Right ventricle myocardium inferior (tissue), 1 donor: ENCODE results near the gene SNX1. TPM values are rescaled to one million over a fixed set of nuclear protein-coding genes. Genes with fewer than 3 reads are reported as not detected.
A peak's percentile ranks its signal among the peaks of the same experiment; 100 is the strongest.
"Not testable (repeated sequence)": the region's sequence is repeated elsewhere in the genome, so short reads cannot be mapped to it uniquely, and the experiment has no call there.

ENCODE experiments used
- ATAC-seq: fragments of 200-7000 bp; cut with Tn5 transposase; one replicate; pipeline ENCODE4 v1.9.1; 2020; ENCODE audit warnings: mild to moderate bottlenecking, moderate library complexity
- DNase-seq: peaks from one replicate; pipeline ENCODE4 v3.0.0; 2021; ENCODE audit errors: missing footprints
- intact Hi-C: fragments of 100-400 bp; cut with DNase I; formaldehyde crosslinking; loops from one replicate; pipeline ENCODE4 v1.11.0; 2022
- total RNA-seq: library from RNA; stranded (reverse); fragmentation: NEBNext Ultra II Directional; extraction: Animal tissue kit (Norgen Biotek cat#: 25700); gene quantifications from one replicate; pipeline ENCODE4 v1.2.1, GENCODE V29; 2021
- donor health status: DM: no; HTN: yes; CAD: no; lungs with severe emphysema.

The SNX1 gene
- total RNA-seq, 1 donor from 2014 or later: 90.7 TPM

- peak; percentile 29 for ATAC-seq
- not testable (repeated sequence) for DNase-seq
- intact Hi-C loops: loop anchor here (5.0 kb wide), 1 partner anchor 42 kb away; the partner anchor contains the start of gene SNX22
These were observed 14.4 kb downstream of the SNX1 start for GRCh38 chr15:64110108-64110701.

DNA sequence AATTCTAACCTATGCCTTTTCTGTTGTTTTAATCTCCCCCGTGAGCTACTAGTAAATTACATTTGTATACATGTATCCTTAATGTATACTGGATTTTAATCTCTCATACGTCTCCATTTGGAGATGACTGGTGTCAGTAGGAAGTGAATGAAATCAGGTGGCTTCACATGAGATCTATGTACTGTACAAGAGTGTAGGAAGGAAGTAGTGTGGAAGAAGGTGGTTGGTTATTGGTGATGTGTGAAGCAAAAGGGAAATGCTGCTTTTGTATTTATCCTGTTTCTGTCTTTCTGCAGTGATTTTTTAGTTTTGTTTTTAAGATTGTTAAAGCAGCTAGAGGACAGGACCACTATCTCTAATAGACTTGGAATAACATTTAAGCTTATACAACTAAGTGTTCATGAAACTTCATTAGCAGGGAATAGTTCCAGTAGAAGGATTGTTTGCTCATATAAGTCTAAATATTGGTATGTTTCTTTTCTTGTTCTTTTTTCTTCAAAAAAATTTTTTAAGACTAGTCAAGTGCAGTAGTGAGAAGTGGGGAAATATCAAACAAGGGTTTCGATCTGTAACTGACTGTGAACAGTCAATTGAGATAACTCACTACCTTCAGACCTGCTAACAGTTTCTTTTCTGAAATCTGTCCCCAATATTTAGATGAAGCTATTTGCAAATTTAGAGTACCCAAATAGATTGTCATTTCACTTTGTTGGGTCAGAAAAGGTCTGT, 15.3 kb downstream of the SNX1 start:
- ATAC-seq: no peak
- DNase-seq: no peak
- intact Hi-C loops: loop anchor here (5.0 kb wide), 1 partner anchor 41 kb away; the partner anchor contains the start of gene SNX22

- DNase-seq (no peak), ATAC-seq (no peak)
- intact Hi-C loops: loop anchor here (5.0 kb wide), 1 partner anchor 41 kb away; the partner anchor contains the start of gene SNX22
These were observed 15.9 kb downstream of the SNX1 start for GRCh38 chr15:64111679-64112050.

- DNase-seq (no peak), ATAC-seq (no peak)
- intact Hi-C loops: loop anchor here (5.0 kb wide), 1 partner anchor 40 kb away; the partner anchor contains the start of gene SNX22
These were observed 16.4 kb downstream of the SNX1 start for GRCh38 chr15:64112073-64112772.

DNA sequence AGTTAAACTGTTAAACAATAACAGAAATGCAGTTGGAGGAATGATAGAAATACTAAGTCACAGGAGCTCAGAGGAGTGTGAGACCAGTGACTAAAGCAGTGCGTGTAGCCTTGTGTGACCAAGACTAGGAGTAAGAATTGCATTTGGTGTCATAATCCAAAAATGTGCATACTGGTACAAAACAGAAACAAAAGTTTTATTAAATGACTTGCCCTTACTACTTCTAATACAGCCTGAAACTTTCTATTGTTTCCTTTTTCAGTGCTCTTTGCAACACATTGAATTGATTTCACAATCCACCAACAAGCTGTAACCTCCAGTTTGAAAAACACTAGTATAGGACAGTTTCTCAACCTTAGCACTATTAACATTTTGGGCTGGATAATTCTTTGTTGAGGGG, 17.1 kb downstream of the SNX1 start:
- intact Hi-C loops: loop anchor here (5.0 kb wide), 1 partner anchor 39 kb away; the partner anchor contains the start of gene SNX22
- no peak for DNase-seq
- ATAC-seq: no peak

GRCh38 chr15:64117759-64118487, 22.1 kb downstream of the SNX1 start:
- intact Hi-C loops: no loop called here
- no peak for DNase-seq
- no peak for ATAC-seq

DNA sequence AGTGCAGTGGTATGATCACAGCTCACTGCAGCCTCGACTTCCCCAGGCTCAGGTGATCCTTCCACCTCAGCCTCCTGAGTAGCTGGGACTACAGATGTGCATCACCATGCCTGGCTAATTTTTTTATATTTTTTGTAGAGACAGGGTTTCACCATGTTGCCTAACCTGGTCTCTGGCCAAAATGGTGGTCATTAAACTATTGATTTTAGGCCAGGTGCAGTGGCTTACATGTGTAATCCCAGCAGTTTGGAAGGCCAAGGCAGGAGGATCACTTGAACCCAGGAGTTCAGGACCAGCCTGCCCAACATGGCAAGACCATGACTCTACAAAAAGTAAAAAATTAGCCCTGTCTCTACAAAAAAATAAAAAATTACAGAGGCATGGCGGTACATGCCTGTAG, 24.5 kb downstream of the SNX1 start:
- DNase-seq, intact Hi-C loops, ATAC-seq: not testable (repeated sequence)

GRCh38 chr15:64121614-64122013, 25.8 kb downstream of the SNX1 start:
- ATAC-seq (no peak), DNase-seq (no peak)
- intact Hi-C loops: no loop called here

- intact Hi-C loops: no loop called here
- DNase-seq: no peak
- ATAC-seq: no peak
These were observed 26.7 kb downstream of the SNX1 start for GRCh38 chr15:64122444-64122843.

GRCh38 chr15:64122936-64123351, 27.2 kb downstream of the SNX1 start:
- ATAC-seq (peak; percentile 37), DNase-seq (no peak)
- intact Hi-C loops: no loop called here

DNA sequence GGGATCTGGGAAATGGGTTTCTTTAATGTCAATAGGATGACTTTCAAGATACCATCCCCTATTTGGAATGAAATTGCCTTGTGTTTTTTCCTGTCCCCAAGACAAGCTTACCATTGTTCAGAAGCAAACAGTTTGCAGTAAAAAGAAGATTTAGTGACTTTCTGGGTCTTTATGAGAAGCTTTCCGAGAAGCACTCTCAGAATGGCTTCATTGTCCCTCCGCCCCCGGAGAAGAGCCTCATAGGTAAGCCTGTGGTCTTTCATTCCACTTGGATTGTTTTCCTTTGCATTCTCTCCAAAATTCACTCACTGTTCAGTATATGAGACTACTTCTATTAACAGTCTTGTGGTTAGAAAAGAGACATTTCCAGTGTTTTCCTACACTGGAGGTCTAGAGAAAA, 30.2 kb downstream of the SNX1 start:
- no peak for ATAC-seq
- no peak for DNase-seq
- intact Hi-C loops: no loop called here

- ATAC-seq: no peak
- intact Hi-C loops: no loop called here
- no peak for DNase-seq
These were observed 31.9 kb downstream of the SNX1 start for GRCh38 chr15:64127521-64128270.

DNA sequence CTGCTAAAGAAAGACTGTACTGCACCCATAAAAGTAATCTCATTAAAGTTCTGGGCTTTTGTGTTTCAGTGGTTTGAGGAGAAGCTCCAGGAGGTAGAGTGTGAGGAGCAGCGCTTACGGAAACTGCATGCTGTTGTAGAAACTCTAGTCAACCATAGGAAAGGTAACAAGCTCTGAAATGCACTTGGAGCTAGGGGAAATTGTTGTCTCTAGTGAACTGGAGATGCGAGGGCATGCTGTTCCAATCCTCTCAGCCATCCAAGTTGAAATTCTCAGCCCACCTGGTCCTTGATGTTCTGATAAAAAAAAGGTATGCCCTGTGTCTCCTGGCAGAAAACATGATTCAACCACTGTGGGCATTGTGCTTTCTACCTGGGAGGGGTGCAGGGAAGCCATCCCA, 34.4 kb downstream of the SNX1 start:
- DNase-seq (no peak), ATAC-seq (no peak)
- intact Hi-C loops: no loop called here

- intact Hi-C loops: no loop called here
- DNase-seq: no peak
- peak; percentile 64 for ATAC-seq
These were observed 35.8 kb downstream of the SNX1 start for GRCh38 chr15:64131547-64131946.

DNA sequence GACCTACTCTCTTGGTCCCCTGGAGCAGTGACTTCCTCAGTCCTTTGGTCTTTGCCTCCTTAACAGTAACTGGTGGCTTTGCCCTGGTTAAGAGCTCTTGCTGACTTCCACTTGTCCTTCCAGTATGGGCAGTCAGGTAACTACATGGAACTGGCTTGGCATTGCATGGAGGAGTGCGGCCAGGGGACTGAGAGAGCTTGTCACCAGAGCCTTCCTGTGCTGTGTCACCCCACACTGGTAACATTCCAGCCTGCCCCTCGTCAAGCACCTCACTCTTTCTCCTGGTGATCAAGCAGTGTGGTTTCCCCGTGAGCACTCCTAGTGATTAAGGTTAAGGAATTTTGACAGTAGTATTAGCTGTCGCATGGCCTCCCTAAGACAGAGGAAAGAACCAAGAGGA, 36.4 kb downstream of the SNX1 start:
- ATAC-seq: peak; percentile 66
- intact Hi-C loops: no loop called here

GRCh38 chr15:64133623-64134344, 38.0 kb downstream of the SNX1 start:
- no peak for ATAC-seq
- no peak for DNase-seq
- intact Hi-C loops: no loop called here

More for the DNA sequence above, 36.4 kb downstream of the SNX1 start:
- DNase-seq: no peak

DNA sequence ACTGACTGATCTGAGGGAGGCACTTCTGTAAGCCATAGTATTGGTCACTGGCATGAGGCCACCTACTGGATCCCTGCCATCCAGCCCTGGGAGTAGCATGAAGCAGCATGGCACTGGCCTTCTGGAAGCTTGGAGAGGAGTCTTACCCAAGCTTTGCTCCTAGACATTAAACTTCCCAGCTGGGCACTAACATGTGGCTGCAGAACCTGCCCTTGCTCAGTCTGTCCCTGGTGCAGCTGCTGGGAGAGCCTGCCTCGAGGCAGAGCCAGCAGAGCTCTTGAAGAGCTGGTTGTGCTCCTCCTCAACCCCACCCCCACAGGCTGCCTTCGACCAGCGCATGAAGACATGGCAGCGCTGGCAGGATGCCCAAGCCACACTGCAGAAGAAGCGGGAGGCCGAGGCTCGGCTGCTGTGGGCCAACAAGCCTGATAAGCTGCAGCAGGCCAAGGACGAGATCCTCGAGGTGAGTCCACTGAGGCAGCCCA, 38.6 kb downstream of the SNX1 start:
- ATAC-seq: peak; percentile 49

GRCh38 chr15:64136347-64136746, 40.6 kb downstream of the SNX1 start:
- intact Hi-C loops: no loop called here
- DNase-seq (no peak), ATAC-seq (no peak)

More for the DNA sequence above, 38.6 kb downstream of the SNX1 start:
- DNase-seq: peak; percentile 81
- intact Hi-C loops: no loop called here
